ENCODE results near the gene ADAMTS19. TPM values are rescaled to one million over a fixed set of nuclear protein-coding genes. Genes with fewer than 3 reads are reported as not detected.

The ADAMTS19 gene
- total RNA-seq, 1 experiment from 2014 or later = 20.3 TPM

GRCh38 chr5:129766798-129767197 lies 306.7 kb downstream of the ADAMTS19 start:
- H3K4me1 Mint-ChIP-seq = peaks cover 10 to 17% of the 10 kb centered on the region in 2 experiments
- no peak overlapping the region for H3K27ac Mint-ChIP-seq
- Histone ChIP-seq H3K4ac (ENCODE audit: low read depth, low read length) (no peak overlapping the region), H3K79me2 (ENCODE audit: insufficient read depth, low read length) (no peaks in the 10 kb centered on the region), H3K56ac (ENCODE audit: insufficient read length, low read depth, low read length) (no peak overlapping the region), H3K9ac (ENCODE audit: extremely low read depth, insufficient read length, low read length) (no peak overlapping the region), H3K18ac (ENCODE audit: insufficient read length, low read depth, low read length) (no peak overlapping the region), H3K4me2 (ENCODE audit: insufficient read depth, insufficient read length, low read length) (no peak overlapping the region), H4K5ac (ENCODE audit: insufficient read length, low read depth, low read length) (no peak overlapping the region), H2BK5ac (ENCODE audit: insufficient read length, low read length) (no peak overlapping the region), H3K9me3 (ENCODE audit: control insufficient read depth, low read depth, low read length) (no peaks in the 10 kb centered on the region), H3K79me1 (ENCODE audit: insufficient read depth, low read depth, low read length, poor library complexity, severe bottlenecking) (no peaks in the 10 kb centered on the region), H2AFZ (ENCODE audit: low read length) (no peak overlapping the region), H2BK120ac (ENCODE audit: low read depth, low read length, poor library complexity, severe bottlenecking) (no peak overlapping the region), H3K4me1 (ENCODE audit: insufficient read depth, low read length) (peaks cover under 1% of the 10 kb centered on the region; the same call in 1 of the 2 replicates), H4K91ac (ENCODE audit: insufficient read length, low read depth, low read length) (no peak overlapping the region), H4K20me1 (ENCODE audit: control insufficient read depth, insufficient read depth, insufficient read length) (no peaks in the 10 kb centered on the region), H3K27me3 (ENCODE audit: insufficient read depth, low read length) (no peaks in the 10 kb centered on the region), H3K27ac (ENCODE audit: insufficient read length, low read depth, low read length) (no peak overlapping the region), H4K8ac (replicated peaks; ENCODE audit: insufficient read length, low read depth, low read length) (no peak overlapping the region), H3K23me2 (ENCODE audit: insufficient read length, low read depth, low read length, poor library complexity, severe bottlenecking) (no peaks in the 10 kb centered on the region), H3T11ph (ENCODE audit: low read length) (no peak overlapping the region), H3K23ac (ENCODE audit: insufficient read length, low read depth, low read length) (no peak overlapping the region), H2BK15ac (ENCODE audit: low read depth, low read length) (no peak overlapping the region), H2AK5ac (ENCODE audit: insufficient read length, low read length) (no peak overlapping the region), H2BK20ac (ENCODE audit: low read depth, low read length, poor library complexity, severe bottlenecking) (no peak overlapping the region), H3K14ac (ENCODE audit: insufficient read depth, low read length) (no peak overlapping the region), H2BK12ac (ENCODE audit: insufficient read length, low read depth, low read length) (no peak overlapping the region)
- DNase-seq = no peak
- TF ChIP-seq CTCF (conservative IDR thresholded peaks at IDR 0.05) = no peak
- no peaks in the 10 kb centered on the region for H3K27me3 Mint-ChIP-seq (ENCODE audit: low read depth)
- H3K9me3 Mint-ChIP-seq = no peaks in the 10 kb centered on the region
- WGBS (ENCODE audit: extremely low coverage, insufficient read length, low lambda C conversion rate) = no CpG with 5 or more reads among the region's 2 CpGs
- H3K36me3 Mint-ChIP-seq (ENCODE audit: insufficient read depth in 1 of 3, low read depth in 3 of 3) = no peaks in the 10 kb centered on the region
- H3K4me3 Mint-ChIP-seq = no peak overlapping the region
